GM19397 (cell line): ENCODE data around the gene CIB4.

Source experiments
- ATAC-seq: cut with Tn5 transposase; IDR thresholded peaks from one replicate; pipeline ENCODE4 v1.9.1; 2021; ENCODE audit warnings: mild to moderate bottlenecking, moderate library complexity; ENCODE audit not compliant: unreplicated experiment

CIB4 gene

DNA sequence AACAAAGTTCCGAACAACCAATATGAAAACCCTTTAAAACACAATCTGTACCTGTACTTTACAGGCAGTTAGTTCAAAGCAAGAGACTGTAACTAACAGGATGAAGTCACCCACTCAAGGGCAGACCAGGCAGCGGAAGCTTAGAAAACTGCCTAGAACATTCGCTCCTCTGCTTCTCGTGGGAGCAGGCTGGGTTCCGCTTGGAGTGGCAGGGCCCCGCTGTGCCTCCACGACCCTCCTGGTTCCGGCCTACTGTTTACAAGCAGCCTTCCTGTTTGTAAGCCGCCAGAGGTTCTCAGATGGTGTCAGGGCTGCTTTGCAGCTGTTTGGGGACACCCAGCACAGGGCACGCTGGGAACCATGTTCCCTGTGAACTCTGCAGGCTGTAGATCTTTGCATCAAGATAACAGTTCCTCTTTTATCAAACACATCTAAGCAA is 31.3 kb downstream of the CIB4 start:
- ATAC-seq: no peak

DNA sequence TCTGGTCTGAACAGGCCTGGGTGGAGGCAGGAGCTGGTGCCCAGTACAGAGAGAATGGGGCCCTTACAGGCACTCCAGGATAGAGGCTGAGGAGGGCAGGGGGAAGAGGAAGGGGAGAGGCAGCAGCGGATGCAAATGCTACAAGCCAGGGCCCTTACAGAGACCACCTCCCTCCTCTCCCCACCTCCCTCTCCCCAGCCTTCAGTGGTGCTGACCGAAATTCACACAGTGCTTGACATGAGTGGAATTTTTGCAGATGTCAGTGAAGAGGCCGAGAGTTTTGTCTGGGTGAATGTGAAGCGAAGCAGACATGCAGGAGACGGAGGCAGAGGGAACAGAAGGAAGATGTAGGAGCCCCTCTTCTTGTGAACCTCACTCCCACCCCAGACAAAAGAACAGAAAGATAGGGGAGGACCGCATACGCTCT is 31.9 kb downstream of the CIB4 start:
- ATAC-seq: no peak

DNA sequence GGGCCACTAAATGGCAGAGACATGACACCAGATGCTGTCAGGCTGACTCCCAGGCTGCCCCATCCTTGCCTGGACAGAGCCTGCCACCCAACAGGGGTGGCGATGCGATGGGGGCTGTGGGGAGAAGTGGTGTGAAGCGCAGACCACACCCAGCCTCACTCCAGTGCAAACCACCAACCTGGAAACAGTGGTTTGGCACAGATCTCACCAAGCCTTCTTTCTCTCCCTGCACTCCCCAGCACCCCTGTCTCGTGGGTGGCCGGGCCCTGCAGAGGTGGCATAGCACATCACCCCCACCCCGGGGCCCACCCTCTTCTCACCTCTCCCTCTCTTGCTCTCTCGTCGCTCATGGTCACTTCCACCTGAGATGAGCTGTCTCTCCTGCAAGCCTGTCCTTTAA is 32.6 kb downstream of the CIB4 start:
- ATAC-seq: no peak

DNA sequence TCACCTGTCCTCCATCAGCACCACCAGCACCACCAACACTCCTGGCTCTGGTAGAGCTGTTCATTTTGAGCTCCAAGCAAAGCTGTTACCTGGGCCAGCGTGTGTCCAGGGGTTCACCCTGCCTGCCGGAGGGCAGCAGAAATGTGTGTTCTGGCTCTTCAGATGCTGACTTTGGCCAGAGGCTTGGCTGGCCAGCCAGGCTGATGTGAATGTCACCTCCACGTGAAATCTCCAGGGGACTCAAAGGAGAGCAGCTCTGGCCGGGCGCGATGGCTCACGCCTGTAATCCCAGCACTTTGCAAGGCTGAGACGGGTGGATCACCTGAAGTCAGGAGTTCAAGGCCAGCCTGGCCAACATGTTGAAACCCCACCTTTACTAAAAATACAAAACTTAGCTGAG is 33.5 kb downstream of the CIB4 start:
- ATAC-seq: no peak

DNA sequence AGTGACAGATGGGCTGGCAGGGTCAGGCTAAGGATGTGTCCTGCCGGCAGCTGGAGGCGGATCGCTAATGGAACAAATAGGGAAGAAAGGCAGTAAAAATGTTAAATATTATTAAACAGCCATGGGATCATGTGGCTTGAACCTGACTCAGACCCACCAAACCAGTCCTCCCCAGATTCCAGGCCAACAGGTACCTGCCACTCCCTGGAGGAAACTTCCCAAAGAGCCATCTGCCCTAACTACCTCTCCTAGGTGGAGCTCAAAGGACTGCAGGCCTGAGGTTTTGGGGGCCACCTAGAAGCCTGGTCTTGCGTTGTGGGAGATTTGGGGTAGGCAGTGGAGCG is 34.3 kb downstream of the CIB4 start:
- ATAC-seq: no peak

DNA sequence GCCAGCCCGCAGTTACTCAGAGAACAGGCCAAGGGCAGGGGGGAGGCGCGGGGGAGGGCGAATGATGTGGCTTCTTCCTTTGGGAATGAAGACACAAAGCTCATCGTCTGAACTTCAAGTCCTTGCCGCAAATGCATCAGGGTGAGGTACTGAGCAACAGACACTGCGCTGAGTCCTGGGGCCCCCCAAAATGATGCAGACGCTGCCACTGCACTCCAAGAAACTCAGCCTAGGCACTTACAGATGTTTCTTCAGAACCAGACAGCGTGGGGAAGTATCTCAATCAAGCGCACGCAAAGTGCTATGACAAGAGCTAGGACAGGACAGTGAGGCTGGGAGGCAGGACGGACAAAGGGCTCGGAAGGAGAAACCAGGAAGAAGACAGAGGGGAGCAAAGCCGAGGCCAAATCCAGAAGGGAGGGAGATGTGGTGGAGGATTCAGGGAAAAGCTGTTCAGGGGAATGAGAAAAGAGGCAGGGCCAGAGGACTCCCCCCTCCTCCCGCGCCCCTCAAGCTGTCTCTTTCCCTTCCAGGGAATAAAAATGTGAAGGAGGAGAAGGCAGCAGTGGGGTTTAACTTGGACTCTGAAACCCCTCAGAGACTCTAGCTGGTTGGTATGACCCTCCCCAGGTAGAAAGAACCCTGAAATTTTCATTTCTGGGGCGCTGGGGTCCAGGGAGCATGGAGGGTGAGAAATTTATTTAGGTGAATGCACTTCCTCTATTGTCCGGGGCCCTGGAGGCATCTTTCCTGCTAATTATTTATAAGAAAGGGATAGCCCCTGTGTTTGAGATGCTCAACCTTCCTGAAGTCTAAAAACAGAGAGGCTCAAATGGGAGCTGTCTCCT is 34.9 kb downstream of the CIB4 start:
- no peak for ATAC-seq

DNA sequence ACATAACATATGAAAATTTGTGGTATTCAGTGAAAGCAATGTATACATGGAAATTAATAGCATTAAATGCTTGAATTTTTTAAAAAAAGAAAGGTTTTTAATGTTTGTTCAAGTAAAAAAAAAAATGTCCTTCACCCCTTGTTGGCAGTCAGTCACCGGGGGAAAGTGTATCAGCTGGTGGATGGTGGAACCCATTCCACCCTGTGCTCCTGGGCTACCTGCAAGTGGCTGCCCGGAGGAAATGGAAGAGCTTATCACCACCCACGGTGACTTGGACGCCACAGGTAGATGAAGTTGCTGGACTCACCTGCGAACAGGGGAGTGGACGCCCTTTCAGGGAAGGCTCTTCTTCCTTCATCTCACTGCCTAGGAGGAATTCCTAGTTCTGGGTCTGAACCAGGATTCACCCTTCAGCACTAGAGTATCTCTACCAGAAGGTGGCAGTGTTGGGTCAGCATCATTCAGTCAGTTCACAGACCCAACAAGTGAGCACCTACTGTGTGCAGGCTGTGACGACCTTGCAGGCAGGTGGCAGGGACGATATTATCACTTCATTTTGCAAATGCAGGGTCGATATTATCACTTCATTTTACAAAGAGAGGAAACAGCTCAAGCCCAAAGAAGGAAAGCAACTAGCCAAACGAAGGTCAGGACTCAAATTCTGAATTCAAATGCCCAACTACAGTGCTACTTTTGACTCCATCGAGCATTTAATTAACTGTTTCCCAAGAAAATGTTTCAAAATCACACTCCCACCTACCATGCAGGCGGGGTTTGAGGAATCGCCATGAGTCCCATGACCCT is 35.8 kb downstream of the CIB4 start:
- no peak for ATAC-seq

DNA sequence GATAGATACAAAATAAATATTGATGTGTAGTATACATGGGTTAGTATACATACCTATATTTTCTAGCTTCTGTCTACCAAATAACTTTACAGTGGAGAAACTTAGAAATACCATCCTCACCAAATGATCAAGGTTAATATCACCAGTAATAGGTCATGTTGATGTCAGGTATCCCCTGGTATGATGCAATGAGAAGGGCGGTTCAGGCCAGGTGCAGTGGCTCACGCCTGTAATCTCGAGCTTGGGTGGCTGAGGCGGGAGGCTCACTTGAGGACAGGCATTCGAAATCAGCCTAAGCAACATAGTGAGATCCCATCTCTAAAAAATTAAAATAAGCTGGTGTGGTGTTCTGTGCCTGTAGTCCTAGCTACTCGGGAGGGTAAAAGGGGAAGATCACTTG is 38.6 kb downstream of the CIB4 start:
- no peak for ATAC-seq

DNA sequence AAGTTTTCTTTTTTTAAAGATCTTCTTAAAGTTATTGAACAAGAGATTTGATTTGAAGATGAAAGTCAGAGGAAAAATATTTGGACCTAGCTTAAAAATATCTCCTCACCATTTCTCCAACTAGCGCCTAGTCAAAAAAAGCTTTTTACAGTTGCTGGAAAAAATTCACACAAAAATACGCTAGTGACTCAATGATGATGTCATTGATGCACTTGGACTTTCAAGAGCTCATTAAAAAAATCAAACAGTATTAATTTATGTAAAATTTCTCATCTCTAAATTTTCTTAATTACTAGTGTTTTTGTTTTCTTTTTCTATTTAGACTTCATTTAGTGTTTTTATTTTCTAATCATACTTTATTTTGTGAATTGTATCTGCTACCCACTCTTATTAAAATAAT is 41.8 kb downstream of the CIB4 start:
- no peak for ATAC-seq

DNA sequence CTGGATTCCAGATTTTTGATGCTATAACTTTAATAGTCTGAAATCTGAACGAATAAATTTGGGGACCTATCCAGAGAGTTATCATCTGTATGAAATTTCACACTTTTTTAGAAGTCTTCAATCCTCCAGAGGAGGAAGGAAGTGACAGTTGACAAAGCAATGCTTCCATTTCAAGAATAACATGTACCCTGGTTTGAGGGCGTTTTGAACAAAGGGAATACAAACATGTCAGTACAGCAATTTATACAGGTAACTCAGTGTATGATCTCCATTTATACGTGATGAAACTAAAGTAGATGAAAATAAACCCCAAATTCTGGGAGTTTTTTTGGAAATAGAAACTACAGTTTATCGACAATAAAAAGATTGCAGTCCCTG is 42.2 kb downstream of the CIB4 start:
- no peak for ATAC-seq

DNA sequence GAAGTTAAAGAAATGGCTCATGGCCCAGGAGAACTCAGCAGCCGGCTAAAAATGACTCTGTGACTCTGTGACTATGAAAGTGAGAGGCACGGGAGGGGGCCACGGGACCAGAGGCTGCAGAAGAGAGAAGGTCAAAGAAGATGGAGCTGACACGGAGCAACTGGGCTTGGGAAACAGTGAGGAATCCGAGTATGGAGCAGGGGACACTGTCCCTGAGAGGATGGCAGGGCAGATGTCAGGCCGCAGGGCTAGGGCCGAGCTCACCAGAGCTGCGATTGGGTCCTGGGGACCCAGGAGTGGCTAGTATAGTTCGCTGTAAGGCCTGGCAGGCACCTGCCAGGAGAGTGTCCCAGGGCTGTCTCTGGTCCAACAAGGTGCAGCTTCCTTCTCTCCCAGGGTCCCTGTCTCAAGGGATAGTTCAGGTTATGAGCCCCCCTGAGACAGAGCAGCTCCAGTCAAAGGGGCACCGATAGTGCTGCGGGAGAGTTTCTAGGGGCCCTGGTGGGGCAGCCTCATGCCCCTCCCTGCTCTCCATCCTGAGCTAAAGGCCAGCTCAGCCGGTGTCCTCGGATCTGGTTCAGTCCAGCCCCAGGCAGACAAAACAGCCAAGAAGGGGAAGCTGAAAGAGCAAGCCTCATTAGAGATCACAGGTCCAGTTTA is 42.7 kb downstream of the CIB4 start:
- no peak for ATAC-seq

DNA sequence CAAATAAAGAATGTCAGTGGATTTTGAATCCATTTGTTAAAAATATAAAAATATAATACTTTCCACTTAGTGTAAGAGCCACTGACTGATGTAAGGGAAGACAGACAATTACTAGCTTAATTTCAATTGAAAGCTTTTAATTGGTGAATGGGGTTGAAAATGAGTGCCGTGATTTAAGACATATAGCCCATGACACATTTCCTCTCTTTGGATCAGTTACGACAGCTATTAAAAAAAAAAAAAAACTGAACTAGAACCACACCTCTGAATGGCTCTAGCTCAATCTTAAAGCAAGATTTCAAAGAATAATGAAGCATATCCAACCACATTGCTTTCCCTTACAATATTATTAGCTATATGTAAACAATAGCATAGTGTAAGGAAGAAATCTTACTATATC is 44.0 kb downstream of the CIB4 start:
- no peak for ATAC-seq

DNA sequence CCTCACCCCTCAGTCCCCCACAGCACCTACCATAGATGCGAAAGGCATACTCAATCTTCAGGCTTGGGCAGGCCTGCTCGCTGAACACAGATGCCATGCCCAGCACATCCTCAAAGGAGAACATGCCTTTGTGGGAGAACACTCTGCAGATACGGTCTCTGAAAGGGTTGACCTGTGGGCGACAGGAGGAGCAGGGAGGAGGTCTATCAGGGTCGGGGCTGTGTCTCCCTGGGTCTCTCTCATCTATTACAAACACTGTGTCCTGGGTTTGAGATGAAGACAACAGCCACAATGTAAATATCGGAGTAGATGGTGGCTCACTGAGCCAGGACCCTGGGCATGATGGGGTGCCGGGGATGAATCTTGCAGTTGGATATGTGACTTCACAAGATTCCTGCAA is 46.0 kb downstream of the CIB4 start:
- no peak for ATAC-seq

DNA sequence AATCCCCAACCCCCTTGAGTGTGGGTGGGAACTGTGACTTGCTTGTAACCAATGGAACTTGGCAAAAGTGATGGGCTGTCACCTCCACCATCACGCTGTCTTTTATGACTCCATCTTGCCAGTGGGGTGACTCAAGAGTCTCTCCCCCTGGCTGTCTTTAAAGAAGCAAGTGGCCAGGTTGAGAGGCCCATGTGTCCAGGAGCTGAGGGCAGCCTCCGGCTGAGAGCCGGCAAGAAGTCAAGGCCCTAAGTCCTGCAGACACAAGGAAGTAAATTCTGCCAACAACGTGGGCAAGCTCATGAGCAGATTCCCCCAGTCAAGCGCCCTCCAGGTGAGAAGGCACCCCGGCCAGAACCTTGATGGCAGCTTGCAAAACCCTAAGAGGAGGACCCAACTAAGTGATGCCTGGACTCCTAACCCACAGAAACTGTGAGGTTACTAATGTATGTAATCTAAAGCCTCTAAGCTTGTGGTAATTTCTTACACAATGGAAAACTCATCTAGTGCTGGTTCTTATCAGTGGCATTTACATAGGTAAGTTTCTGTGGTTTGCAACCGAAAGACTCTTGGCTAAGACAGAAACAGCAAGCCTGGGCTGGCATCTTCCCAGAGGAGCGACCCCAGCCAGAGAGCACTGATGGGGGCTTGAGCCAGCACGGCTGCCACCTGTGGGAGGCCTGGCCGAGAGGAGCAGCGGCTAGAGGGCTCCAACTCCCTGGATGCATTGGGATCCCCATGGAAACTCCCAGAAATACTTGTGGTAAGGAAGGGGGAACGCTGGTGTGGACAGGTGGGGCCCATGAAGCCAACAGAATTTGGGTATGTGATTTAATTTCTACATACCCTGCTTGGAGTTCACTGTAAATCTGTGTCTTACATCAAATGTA is 49.3 kb downstream of the CIB4 start:
- ATAC-seq: no peak

DNA sequence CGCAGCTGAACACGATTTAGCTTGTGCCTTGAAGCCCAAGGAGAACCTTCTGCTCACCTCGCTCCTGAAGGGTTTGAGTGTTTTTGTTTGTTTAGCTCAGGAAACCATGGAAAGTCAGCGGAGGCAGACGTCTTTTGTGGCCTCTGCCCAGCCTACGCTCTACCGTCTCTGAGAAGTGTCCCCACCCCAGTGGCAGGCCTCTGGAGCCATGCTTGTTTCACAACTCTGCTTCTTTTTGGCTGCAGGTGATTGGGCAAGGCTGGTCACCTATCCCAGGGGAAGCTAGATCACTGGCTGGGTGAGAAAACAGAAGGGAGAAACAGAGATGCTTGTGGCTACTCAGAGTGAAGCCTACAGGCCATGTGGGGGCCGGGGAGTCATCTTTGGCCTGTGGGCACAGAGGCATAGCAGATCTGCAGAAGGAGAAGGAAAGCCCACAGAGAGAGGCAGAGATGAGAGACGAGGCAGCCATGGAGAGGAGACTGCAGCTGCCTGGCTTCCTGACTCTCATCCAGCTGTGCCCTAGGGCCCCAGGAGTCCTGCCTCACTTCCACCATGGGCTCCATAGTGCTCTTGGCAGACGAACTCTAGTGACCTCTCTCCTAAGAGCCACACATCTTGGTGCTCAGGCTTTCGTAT is 50.1 kb downstream of the CIB4 start:
- no peak for ATAC-seq

DNA sequence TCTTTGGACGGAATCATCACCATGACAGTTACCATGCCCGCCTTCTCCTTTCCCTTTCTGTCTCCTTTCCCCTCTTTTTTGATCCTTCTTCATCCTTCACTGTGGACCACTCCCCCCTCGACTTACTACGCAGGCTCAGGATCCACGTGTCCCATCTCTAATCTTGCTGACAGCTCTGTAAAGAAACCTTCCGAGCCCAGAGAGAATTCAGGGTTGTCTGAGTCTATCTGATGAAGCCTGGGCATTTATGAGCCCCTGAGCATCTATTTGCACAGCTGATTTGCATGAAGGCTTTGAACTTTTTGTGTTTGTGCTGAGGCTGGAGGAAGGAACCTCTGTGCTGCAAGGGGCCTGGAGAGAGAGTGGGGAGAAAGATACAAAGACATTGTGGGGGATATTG is 50.7 kb downstream of the CIB4 start:
- ATAC-seq: no peak

DNA sequence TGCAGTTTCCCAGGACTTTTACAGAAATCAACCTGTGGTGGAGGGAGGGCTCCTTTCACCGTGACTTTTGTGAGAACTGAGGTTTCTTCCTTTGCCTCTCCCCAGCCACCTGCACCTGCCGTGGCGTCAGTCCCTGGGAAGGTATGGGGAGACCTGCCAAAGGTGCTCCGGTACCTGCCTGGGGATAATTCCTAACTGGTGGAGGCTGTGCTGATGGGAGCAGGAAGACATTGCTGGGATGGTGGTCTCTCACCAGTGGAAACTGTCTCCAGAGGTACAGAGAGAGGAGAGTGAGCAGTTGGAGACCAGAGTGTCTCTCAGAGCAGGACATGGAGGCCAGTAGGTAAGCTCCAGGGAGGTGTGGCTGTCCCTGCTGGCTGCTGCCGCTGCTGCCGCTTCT is 52.6 kb downstream of the CIB4 start:
- no peak for ATAC-seq

DNA sequence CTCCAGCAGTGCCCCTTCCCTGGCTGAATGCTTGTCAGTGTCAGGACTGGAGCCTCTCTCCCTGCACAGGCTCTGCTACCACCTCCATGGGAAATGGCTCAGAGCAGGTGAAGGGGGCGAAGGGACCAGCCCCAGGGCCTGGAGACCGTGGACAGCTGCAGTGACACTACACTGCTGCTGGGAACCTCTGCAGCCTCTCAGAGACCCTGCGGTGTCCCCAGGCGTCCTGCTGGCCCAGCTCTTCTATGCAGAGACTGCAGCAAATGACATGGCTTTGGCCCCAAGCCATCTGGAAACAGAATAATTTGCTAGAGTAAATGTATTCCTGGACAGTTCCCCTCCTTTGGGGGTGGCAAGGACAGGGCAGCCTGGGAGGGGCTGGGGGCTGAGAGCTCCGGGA is 53.2 kb downstream of the CIB4 start:
- ATAC-seq: no peak

DNA sequence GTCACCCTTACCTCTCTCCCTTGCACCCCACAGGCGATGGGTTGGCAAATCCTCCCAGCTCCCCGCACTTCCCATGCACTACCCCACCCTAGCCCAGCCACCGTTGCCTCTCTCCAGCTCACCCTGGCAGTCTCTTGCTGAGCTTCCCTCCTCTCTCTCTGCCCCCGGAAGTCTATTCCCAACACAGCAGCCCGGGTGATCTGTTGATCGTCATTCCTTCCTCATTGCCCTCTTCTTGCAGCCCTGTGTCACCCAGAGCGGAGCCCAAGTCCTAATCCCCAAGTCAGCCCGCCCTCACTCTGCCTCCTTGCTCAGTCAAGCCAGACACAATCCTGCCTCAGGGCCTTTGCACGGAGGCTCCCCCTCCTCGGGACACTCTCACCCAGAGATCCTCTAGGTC is 55.2 kb downstream of the CIB4 start:
- no peak for ATAC-seq

DNA sequence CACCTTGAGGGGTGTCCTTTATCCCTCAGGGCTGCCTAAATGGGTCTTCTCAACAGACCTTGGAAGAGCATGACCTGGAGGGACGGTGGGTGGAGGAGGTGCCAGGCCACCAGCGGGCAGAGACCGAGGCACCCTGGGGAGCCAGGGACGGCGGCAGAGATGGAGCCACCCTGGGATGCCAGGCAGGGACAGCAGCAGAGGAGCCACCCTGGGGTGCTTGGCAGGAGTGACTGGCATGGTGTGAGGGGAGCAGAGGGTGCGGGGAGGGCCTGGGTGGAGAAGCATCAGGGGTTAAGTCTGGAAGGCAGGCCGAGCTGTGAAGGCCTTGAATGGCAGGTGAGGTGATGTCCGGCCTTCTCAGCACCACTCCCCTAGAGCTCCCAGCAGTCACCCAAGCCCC is 56.1 kb downstream of the CIB4 start:
- ATAC-seq: no peak
